Astrocyte (in vitro differentiated cells and primary cell): ENCODE measurements around the gene NDRG4.

Experiments
- EZH2 ChIP-seq: IDR thresholded peaks from 2 replicates; pipeline ENCODE4 v1.6.1; 2012; ENCODE audit warnings: mild to moderate bottlenecking, low read length, inconsistent platforms; ENCODE audit not compliant: insufficient read depth
- TF ChIP-seq, protein P1 (sequence below): IDR thresholded peaks from 2 replicates; pipeline ENCODE4 v1.5.1; 2011; ENCODE audit warnings: low read depth, mild to moderate bottlenecking, inconsistent platforms, low read length, moderate library complexity; ENCODE audit not compliant: insufficient read depth

- no peak for TF ChIP-seq EZH2
- TF ChIP-seq, protein P1, sequence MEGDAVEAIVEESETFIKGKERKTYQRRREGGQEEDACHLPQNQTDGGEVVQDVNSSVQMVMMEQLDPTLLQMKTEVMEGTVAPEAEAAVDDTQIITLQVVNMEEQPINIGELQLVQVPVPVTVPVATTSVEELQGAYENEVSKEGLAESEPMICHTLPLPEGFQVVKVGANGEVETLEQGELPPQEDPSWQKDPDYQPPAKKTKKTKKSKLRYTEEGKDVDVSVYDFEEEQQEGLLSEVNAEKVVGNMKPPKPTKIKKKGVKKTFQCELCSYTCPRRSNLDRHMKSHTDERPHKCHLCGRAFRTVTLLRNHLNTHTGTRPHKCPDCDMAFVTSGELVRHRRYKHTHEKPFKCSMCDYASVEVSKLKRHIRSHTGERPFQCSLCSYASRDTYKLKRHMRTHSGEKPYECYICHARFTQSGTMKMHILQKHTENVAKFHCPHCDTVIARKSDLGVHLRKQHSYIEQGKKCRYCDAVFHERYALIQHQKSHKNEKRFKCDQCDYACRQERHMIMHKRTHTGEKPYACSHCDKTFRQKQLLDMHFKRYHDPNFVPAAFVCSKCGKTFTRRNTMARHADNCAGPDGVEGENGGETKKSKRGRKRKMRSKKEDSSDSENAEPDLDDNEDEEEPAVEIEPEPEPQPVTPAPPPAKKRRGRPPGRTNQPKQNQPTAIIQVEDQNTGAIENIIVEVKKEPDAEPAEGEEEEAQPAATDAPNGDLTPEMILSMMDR = no peak
These were observed 10.3 kb downstream of the NDRG4 start for GRCh38 chr16:58510097-58510775.
